A673 (cell line): ENCODE measurements around the gene RFTN1.

Source experiments
- EZH2 ChIP-seq: fragments of 200-600 bp; sonication (generic); IDR thresholded peaks from 2 replicates; pipeline ENCODE4 v1.6.1; 2017; ENCODE audit warnings: borderline replicate concordance, low read depth, mild to moderate bottlenecking, mixed read lengths, antibody characterized with exemption, low read length; ENCODE audit not compliant: poor library complexity, severe bottlenecking
- TF ChIP-seq, protein P1 (sequence below): fragments of 300-800, 200-600 bp; sonication (generic); conservative IDR thresholded peaks from 2 replicates; pipeline ENCODE4 v1.5.1; 2017; ENCODE audit warnings: low read depth, mild to moderate bottlenecking, antibody characterized with exemption, low read length, moderate library complexity, mixed read lengths

DNA sequence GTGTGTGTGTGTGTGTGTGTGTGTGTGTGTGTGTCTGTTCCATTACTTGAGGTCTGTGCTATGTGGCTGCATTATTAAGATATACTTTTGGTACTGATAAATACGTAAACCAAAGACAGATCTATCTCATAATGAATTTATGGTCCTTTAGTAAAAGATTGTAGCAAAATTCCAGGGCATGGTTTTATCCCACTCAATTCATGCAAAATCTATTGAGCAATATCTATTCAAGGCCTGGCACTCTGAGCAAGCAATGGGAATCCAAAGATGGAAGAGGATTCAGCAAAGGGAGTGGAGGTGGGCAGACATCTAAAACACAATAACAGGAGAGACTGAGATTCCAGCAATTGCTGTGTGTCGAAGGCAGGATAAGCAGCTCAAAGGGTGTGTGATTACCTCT, 86.8 kb downstream of the RFTN1 start:
- TF ChIP-seq, protein P1, sequence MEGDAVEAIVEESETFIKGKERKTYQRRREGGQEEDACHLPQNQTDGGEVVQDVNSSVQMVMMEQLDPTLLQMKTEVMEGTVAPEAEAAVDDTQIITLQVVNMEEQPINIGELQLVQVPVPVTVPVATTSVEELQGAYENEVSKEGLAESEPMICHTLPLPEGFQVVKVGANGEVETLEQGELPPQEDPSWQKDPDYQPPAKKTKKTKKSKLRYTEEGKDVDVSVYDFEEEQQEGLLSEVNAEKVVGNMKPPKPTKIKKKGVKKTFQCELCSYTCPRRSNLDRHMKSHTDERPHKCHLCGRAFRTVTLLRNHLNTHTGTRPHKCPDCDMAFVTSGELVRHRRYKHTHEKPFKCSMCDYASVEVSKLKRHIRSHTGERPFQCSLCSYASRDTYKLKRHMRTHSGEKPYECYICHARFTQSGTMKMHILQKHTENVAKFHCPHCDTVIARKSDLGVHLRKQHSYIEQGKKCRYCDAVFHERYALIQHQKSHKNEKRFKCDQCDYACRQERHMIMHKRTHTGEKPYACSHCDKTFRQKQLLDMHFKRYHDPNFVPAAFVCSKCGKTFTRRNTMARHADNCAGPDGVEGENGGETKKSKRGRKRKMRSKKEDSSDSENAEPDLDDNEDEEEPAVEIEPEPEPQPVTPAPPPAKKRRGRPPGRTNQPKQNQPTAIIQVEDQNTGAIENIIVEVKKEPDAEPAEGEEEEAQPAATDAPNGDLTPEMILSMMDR: no peak
- no peak for TF ChIP-seq EZH2
